Renal pelvis (tissue), 4 donors: ENCODE data around the gene RNASEH2A. TPM values are rescaled to one million over a fixed set of nuclear protein-coding genes. Genes with fewer than 3 reads are reported as not detected.
"Not testable (repeated sequence)": the region's sequence is repeated elsewhere in the genome, so short reads cannot be mapped to it uniquely, and the experiment has no call there.

Experiments
- DNase-seq: peaks from one replicate; pipeline ENCODE4 v3.0.0-alpha.2; 2013
- polyA plus RNA-seq, 3 donors: library from polyadenylated mRNA; unstranded; fragments of 120-200 nt; gene quantifications; one replicate each; pipeline ENCODE4 v1.2.1, GENCODE V29; 2013; ENCODE audit not compliant: insufficient read length in 3 of 3

RNASEH2A gene
- polyA plus RNA-seq, 3 donors, result 28.8 to 48.4 (median 46.0) TPM

- DNase-seq, result no peak
Observed at GRCh38 chr19:12792051-12792852, 14.1 kb upstream of the RNASEH2A start.

- no peak for DNase-seq
Observed at GRCh38 chr19:12792853-12793289, 13.5 kb upstream of the RNASEH2A start.

- peak; percentile 93 for DNase-seq
Observed at GRCh38 chr19:12793290-12794195, 12.8 kb upstream of the RNASEH2A start.

GRCh38 chr19:12794196-12794941 lies 12.0 kb upstream of the RNASEH2A start:
- no peak for DNase-seq

- DNase-seq, result no peak
Observed at GRCh38 chr19:12794971-12795381, 11.4 kb upstream of the RNASEH2A start.

- no peak for DNase-seq
Observed at GRCh38 chr19:12796146-12797071, 10.0 kb upstream of the RNASEH2A start.

- no peak for DNase-seq
Observed at GRCh38 chr19:12797141-12797587, 9.2 kb upstream of the RNASEH2A start.

- DNase-seq, result not testable (repeated sequence)
Observed at GRCh38 chr19:12797607-12798006, 8.8 kb upstream of the RNASEH2A start.

GRCh38 chr19:12799742-12800465 lies 6.5 kb upstream of the RNASEH2A start:
- no peak for DNase-seq

- DNase-seq, result no peak
Observed at GRCh38 chr19:12800466-12800770, 6.0 kb upstream of the RNASEH2A start.

GRCh38 chr19:12800923-12801465 lies 5.4 kb upstream of the RNASEH2A start:
- DNase-seq, result no peak

- DNase-seq, result no peak
Observed at GRCh38 chr19:12801466-12802266, 4.7 kb upstream of the RNASEH2A start, which contains the start of the genes PRDX2 and THSD8. PRDX2 (minus strand) TSS chr19:12801800; CDS start chr19:12801261, 539 bp downstream. THSD8 (plus strand) TSS chr19:12802069; CDS start chr19:12802072, 3 bp downstream.

GRCh38 chr19:12802267-12803106 lies 3.9 kb upstream of the RNASEH2A start:
- DNase-seq, result no peak

GRCh38 chr19:12804051-12804450 lies 2.3 kb upstream of the RNASEH2A start:
- no peak for DNase-seq

GRCh38 chr19:12815088-12815487 lies 8.7 kb downstream of the RNASEH2A start:
- no peak for DNase-seq

- DNase-seq, result not testable (repeated sequence)
Observed at GRCh38 chr19:12817188-12817587, 10.8 kb downstream of the RNASEH2A start.

- not testable (repeated sequence) for DNase-seq
Observed at GRCh38 chr19:12817810-12818209, 11.4 kb downstream of the RNASEH2A start.

GRCh38 chr19:12821761-12822160 lies 15.4 kb downstream of the RNASEH2A start:
- no peak for DNase-seq
